Panc1 (cell line): ENCODE measurements around the gene FAT2. TPM values are rescaled to one million over a fixed set of nuclear protein-coding genes. Genes with fewer than 3 reads are reported as not detected.

Source experiments
- ATAC-seq: fragments of 200-7000 bp; cut with Tn5 transposase; 2 replicates; pipeline ENCODE4 v1.9.1; 2020; ENCODE audit warnings: mild to moderate bottlenecking, moderate library complexity
- BruUV-seq: library from RNA; stranded (reverse); fragments of 400-500 nt; replicated peaks from 2 replicates; lab custom pipeline; 2021; lab: Mats Ljungman, UMichigan
- CTCF ChIA-PET: fragments of 300-600 bp; sonication (Branson Sonifier 250); formaldehyde crosslinking; loops from one replicate; lab custom pipeline; 2022; ENCODE audit warnings: antibody characterized with exemption; lab: Charles Lee
- POLR2A ChIA-PET: fragments of 300-600 bp; sonication (Branson Sonifier 250); formaldehyde crosslinking; loops from one replicate; lab custom pipeline; 2022; ENCODE audit warnings: antibody characterized with exemption; lab: Charles Lee
- DNase-seq: peaks from one replicate; pipeline ENCODE4 v3.0.0-alpha.2; 2010; ENCODE audit warnings: low read depth, low spot score
- H3K27ac ChIP-seq: 2 replicates; pipeline ENCODE4 v1.5.1; 2011; ENCODE audit warnings: mild to moderate bottlenecking, low read length, inconsistent platforms
- H3K27me3 ChIP-seq: fragments of 200-500 bp; sonication (Bioruptor generic); 2 replicates; pipeline ENCODE4 v1.6.0; 2014; ENCODE audit warnings: low read length, inconsistent platforms; ENCODE audit not compliant: control insufficient read depth, insufficient read depth
- H3K36me3 ChIP-seq: fragments of 200-500 bp; sonication (Bioruptor generic); 2 replicates; pipeline ENCODE4 v1.5.1; 2014; ENCODE audit warnings: inconsistent platforms, mild to moderate bottlenecking, low read length, moderate library complexity; ENCODE audit not compliant: control insufficient read depth, insufficient read depth
- H3K4me1 ChIP-seq: 2 replicates; pipeline ENCODE4 v1.5.1; 2011; ENCODE audit warnings: inconsistent platforms, mild to moderate bottlenecking, low read length, moderate library complexity; ENCODE audit not compliant: control insufficient read depth, insufficient read depth
- H3K4me3 ChIP-seq, 2 experiments: 2 replicates each; pipeline ENCODE4 v1.5.1; 2011 to 2012; ENCODE audit warnings: low read depth in 2 of 2, low read length in 2 of 2, mild to moderate bottlenecking in 2 of 2, inconsistent platforms in 1 of 2, moderate library complexity in 1 of 2
- H3K9me3 ChIP-seq: fragments of 200-500 bp; sonication (Bioruptor generic); 2 replicates; pipeline ENCODE4 v1.5.1; 2014; ENCODE audit warnings: low read depth, mild to moderate bottlenecking, inconsistent platforms, low read length, moderate library complexity; ENCODE audit not compliant: control insufficient read depth, insufficient read depth
- POLR2AphosphoS5 ChIP-seq: IDR thresholded peaks from 2 replicates; pipeline ENCODE4 v1.6.1; 2012; ENCODE audit warnings: mild to moderate bottlenecking, low read depth, low read length, moderate library complexity
- REST ChIP-seq, 2 experiments: IDR thresholded peaks; 2 replicates each; pipeline ENCODE4 v1.6.1; 2011 to 2012; ENCODE audit warnings: low read depth in 2 of 2, control low read depth in 1 of 2, low read length in 1 of 2, mild to moderate bottlenecking in 1 of 2, moderate library complexity in 1 of 2; ENCODE audit not compliant: insufficient read depth in 1 of 2
- SIN3A ChIP-seq: IDR thresholded peaks from 2 replicates; pipeline ENCODE4 v1.6.1; 2012; ENCODE audit warnings: low read depth, mild to moderate bottlenecking, low read length, moderate library complexity, borderline replicate concordance; ENCODE audit not compliant: insufficient read depth
- TCF7L2 ChIP-seq: IDR thresholded peaks from 2 replicates; pipeline ENCODE4 v1.6.1; 2011; ENCODE audit warnings: mild to moderate bottlenecking, low read depth, low read length, inconsistent platforms
- in situ Hi-C: cut with HindIII; loops from 2 replicates; pipeline ENCODE4 v1.10.0; 2016; ENCODE audit warnings: low sequenced_read_pairs, low pct_unique_long_range_greater_than_20kb
- intact Hi-C: fragments of 100-400 bp; cut with micrococcal nuclease; formaldehyde crosslinking; loops from one replicate; pipeline ENCODE4 v1.10.0; 2022; ENCODE audit not compliant: unreplicated experiment
- total RNA-seq: library from RNA; stranded (reverse); gene quantifications from one replicate; pipeline ENCODE4 v1.2.1, GENCODE V29; 2021; ENCODE audit not compliant: unreplicated experiment
- TF ChIP-seq, protein P1 (sequence below): fragments of 450-650 bp; IDR thresholded peaks from 2 replicates; pipeline ENCODE4 v1.5.1; 2017; ENCODE audit warnings: mild to moderate bottlenecking

The FAT2 gene
- total RNA-seq, 1 experiment from 2014 or later: not detected

DNA sequence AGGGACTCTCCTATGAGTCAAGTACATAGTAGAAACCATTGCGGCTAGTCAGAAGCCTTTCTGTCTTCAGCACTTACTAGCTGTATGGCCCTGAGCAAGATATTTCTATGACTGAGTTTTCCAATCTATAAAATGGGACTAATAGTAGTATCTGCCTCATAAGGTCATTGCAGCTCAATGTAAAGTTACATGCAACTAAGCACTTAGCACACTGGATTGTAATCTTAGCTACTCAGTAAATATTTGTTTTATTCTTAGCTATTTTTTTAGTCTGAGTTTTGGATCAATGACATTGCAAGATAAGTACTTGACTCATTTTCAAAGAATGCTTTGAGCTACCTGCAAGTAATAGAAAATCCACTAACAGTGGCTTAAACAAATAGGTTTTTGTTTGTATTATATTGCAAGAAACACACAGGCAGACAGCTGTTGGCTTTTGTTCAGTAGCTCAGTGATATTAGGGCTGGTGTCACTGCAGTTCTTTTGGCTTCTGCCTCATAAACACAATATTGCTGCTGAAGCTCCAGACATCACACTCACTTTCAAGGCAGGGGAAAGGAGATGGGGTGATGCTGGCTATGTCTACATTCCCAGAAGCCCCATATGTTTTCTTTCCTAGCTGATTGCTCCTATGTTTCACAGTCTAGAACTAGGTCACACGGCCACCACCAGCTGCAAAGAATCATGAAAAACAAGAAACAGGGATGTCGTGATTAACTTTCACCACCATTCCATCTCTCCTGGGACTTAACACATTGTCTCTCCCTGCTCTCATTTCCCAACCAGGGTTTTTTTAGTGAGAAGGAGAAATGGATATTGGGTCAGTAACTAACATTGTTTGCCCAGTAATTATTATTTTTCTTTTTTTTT is 26.9 kb upstream of the FAT2 start:
- H3K4me1 ChIP-seq: 0 out of 2 replicates have a peak, but pooled peaks cover 2% of the 10 kb centered on the region
- H3K27me3 ChIP-seq: no peaks in the 10 kb centered on the region
- ATAC-seq (peak; percentile 38), DNase-seq (no peak)
- ChIA-PET POLR2A (no interaction called here), CTCF (no interaction called here)
- in situ Hi-C loops: no loop called here
- intact Hi-C loops: no loop called here
- H3K27ac ChIP-seq: no peak overlapping the region
- BruUV-seq: no TSS peak
- H3K4me3 ChIP-seq: no peak overlapping the region
- no peaks in the 10 kb centered on the region for H3K36me3 ChIP-seq
- TF ChIP-seq TCF7L2: peak; percentile 37; the same call in 1 of the 2 replicates
- TF ChIP-seq, protein P1, sequence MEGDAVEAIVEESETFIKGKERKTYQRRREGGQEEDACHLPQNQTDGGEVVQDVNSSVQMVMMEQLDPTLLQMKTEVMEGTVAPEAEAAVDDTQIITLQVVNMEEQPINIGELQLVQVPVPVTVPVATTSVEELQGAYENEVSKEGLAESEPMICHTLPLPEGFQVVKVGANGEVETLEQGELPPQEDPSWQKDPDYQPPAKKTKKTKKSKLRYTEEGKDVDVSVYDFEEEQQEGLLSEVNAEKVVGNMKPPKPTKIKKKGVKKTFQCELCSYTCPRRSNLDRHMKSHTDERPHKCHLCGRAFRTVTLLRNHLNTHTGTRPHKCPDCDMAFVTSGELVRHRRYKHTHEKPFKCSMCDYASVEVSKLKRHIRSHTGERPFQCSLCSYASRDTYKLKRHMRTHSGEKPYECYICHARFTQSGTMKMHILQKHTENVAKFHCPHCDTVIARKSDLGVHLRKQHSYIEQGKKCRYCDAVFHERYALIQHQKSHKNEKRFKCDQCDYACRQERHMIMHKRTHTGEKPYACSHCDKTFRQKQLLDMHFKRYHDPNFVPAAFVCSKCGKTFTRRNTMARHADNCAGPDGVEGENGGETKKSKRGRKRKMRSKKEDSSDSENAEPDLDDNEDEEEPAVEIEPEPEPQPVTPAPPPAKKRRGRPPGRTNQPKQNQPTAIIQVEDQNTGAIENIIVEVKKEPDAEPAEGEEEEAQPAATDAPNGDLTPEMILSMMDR: no peak
- no peaks in the 10 kb centered on the region for H3K9me3 ChIP-seq

DNA sequence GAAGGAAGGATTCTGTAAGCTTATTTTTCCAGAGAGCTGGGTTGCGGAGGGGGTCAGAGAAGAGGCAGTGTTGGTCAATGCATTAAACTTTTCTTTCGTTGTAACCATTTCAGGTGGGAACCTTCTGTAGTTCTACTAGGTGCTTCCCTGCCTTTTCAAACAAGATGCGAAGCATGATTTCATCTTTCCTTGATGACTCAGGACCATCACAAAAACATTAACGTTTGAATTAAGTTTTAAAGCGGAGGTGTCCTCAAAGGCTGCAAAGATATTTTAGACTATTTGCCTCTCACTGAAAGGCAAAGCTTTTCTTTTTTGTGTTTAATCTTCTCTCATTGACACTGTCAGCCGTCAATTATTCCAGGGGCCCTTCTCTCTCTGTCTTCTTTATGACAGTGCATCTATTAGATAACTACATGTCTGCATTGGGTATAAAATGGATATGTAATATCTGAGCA is 26.3 kb upstream of the FAT2 start:
- H3K27me3 ChIP-seq: no peaks in the 10 kb centered on the region
- no peak; the same call in 1 of the 2 replicates for ATAC-seq
- no peak overlapping the region for H3K4me3 ChIP-seq
- H3K36me3 ChIP-seq: no peaks in the 10 kb centered on the region
- BruUV-seq: no TSS peak
- H3K9me3 ChIP-seq: no peaks in the 10 kb centered on the region
- H3K4me1 ChIP-seq: 0 out of 2 replicates have a peak, but pooled peaks cover 2% of the 10 kb centered on the region
- no peak overlapping the region for H3K27ac ChIP-seq
- CTCF ChIA-PET: no interaction called here
- in situ Hi-C loops (no loop called here), intact Hi-C loops (no loop called here)
- TF ChIP-seq SIN3A (no peak), TCF7L2 (no peak), POLR2AphosphoS5 (no peak), REST (IDR thresholded peaks at IDR 0.05; ENCODE audit: insufficient read depth in 1 of 2, low read depth in 2 of 2, low read length in 1 of 2) (no peak)
- TF ChIP-seq, protein P1: no peak
- no peak for DNase-seq
- POLR2A ChIA-PET: no interaction called here
